OCI-LY1 (cell line): ENCODE data around the gene PAXIP1.

Experiments used
- EZH2 ChIP-seq: fragments of 200-600 bp; sonication (generic), shearing (Covaris generic); IDR thresholded peaks from 2 replicates; pipeline ENCODE4 v1.8.0; 2017; ENCODE audit warnings: borderline replicate concordance, mixed run types, mild to moderate bottlenecking, antibody characterized with exemption, low read length, moderate library complexity, mixed read lengths
- TF ChIP-seq, protein P1 (sequence below): fragments of 200-600 bp; sonication (generic), shearing (Covaris generic); IDR thresholded peaks from 2 replicates; pipeline ENCODE4 v1.5.1; 2017; ENCODE audit warnings: mild to moderate bottlenecking, antibody characterized with exemption, low read length, moderate library complexity, mixed read lengths

DNA sequence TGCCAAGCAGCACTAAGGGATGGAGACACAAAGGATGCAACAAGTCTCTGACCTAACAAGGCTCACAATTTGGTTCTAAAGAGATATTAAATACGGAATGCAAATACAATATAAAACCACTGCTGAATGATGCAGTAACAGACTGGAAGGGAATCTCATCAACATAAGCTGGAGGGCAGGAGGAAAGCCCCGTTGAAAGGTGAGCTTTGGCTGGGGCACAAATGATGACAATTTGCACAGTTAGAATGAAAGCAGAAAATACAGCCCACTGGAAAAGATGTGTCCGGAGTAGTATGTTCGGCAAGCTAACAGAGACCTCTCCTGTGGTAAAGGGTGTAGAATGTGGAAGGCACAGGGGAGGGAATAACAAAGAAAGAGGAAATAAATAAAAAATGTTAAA, 26.1 kb downstream of the PAXIP1 start:
- TF ChIP-seq, protein P1, sequence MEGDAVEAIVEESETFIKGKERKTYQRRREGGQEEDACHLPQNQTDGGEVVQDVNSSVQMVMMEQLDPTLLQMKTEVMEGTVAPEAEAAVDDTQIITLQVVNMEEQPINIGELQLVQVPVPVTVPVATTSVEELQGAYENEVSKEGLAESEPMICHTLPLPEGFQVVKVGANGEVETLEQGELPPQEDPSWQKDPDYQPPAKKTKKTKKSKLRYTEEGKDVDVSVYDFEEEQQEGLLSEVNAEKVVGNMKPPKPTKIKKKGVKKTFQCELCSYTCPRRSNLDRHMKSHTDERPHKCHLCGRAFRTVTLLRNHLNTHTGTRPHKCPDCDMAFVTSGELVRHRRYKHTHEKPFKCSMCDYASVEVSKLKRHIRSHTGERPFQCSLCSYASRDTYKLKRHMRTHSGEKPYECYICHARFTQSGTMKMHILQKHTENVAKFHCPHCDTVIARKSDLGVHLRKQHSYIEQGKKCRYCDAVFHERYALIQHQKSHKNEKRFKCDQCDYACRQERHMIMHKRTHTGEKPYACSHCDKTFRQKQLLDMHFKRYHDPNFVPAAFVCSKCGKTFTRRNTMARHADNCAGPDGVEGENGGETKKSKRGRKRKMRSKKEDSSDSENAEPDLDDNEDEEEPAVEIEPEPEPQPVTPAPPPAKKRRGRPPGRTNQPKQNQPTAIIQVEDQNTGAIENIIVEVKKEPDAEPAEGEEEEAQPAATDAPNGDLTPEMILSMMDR, result no peak
- TF ChIP-seq EZH2, result no peak
